HL-60 (cell line): Measurements from ENCODE around the gene ECEL1.
"Not testable (repeated sequence)": the region's sequence is repeated elsewhere in the genome, so short reads cannot be mapped to it uniquely, and the experiment has no call there.

Source experiments
- DNase-seq, 2 experiments: peaks; one replicate each; pipeline ENCODE4 v3.0.0-alpha.2; 2010 to 2020; ENCODE audit warnings: low read depth in 1 of 2, low spot score in 1 of 2
- H3K27ac ChIP-seq: fragments of 250-450 bp; sonication (Bioruptor Pico); replicated peaks from 2 replicates; pipeline ENCODE4 v1.5.1; 2020; ENCODE audit warnings: mild to moderate bottlenecking, moderate library complexity
- H3K27me3 ChIP-seq: fragments of 250-450 bp; sonication (Bioruptor Pico); 2 replicates; pipeline ENCODE4 v1.5.1; 2021; ENCODE audit warnings: mild to moderate bottlenecking, moderate library complexity; ENCODE audit not compliant: insufficient read depth, poor library complexity, severe bottlenecking
- H3K4me3 ChIP-seq: replicated peaks from 2 replicates; pipeline ENCODE4 v1.5.1; 2011; ENCODE audit warnings: mild to moderate bottlenecking, control low read depth, low read length; ENCODE audit not compliant: insufficient read depth
- CTCF ChIP-seq: IDR thresholded peaks from one replicate; pipeline ENCODE4 v1.5.1; 2011; ENCODE audit warnings: low read length, control low read depth, inconsistent platforms; ENCODE audit not compliant: insufficient read depth
- GABPA ChIP-seq: IDR thresholded peaks from 2 replicates; pipeline ENCODE4 v1.6.1; 2012; ENCODE audit warnings: low read depth
- POLR2AphosphoS5 ChIP-seq: IDR thresholded peaks from 2 replicates; pipeline ENCODE4 v1.6.1; 2012; ENCODE audit warnings: low read depth
- REST ChIP-seq: IDR thresholded peaks from 2 replicates; pipeline ENCODE4 v1.6.1; 2012; ENCODE audit warnings: low read depth; ENCODE audit not compliant: insufficient replicate concordance
- SPI1 ChIP-seq: IDR thresholded peaks from 2 replicates; pipeline ENCODE4 v1.6.1; 2012; ENCODE audit warnings: low read depth, mild to moderate bottlenecking, borderline replicate concordance

ECEL1 gene

GRCh38 chr2:232440220-232441018 lies 47.2 kb downstream of the ECEL1 start:
- peak; percentile 49 to 81 for DNase-seq
- H3K27ac ChIP-seq, H3K27me3 ChIP-seq, H3K4me3 ChIP-seq: not testable (repeated sequence)
- TF ChIP-seq CTCF = peak; percentile 59

GRCh38 chr2:232439758-232440135 lies 47.9 kb downstream of the ECEL1 start:
- Histone ChIP-seq H3K27me3 (no peaks in the 10 kb centered on the region), H3K4me3 (no peak overlapping the region), H3K27ac (no peak overlapping the region)
- DNase-seq = no peak
- TF ChIP-seq REST (no peak), GABPA (no peak), CTCF (no peak)

- DNase-seq = no peak
- TF ChIP-seq CTCF = no peak
- no peak overlapping the region for H3K4me3 ChIP-seq
- H3K27me3 ChIP-seq = no peaks in the 10 kb centered on the region
- H3K27ac ChIP-seq = no peak overlapping the region
Observed at GRCh38 chr2:232438951-232439757, 48.5 kb downstream of the ECEL1 start.

- H3K4me3 ChIP-seq = no peak overlapping the region
- TF ChIP-seq POLR2AphosphoS5 (no peak), CTCF (no peak), SPI1 (no peak), GABPA (no peak), REST (no peak)
- no peak for DNase-seq
Observed at GRCh38 chr2:232438091-232438490, 49.5 kb downstream of the ECEL1 start.

More at GRCh38 chr2:232438091-232438490, 49.5 kb downstream of the ECEL1 start:
- Histone ChIP-seq H3K27me3 (no peaks in the 10 kb centered on the region), H3K27ac (no peak overlapping the region)
